Measurements from ENCODE around the gene MGAT4A. TPM values are rescaled to one million over a fixed set of nuclear protein-coding genes. Genes with fewer than 3 reads are reported as not detected.

MGAT4A gene
- total RNA-seq, 4 donors from 2014 or later: 4.2 to 14.1 (median 12.2) TPM

- no peak for ATAC-seq
- no peak overlapping the region for H3K4me3 ChIP-seq
- H3K27ac ChIP-seq: no peak overlapping the region
- in situ Hi-C loops (cut with MboI; ENCODE audit: low sequenced_read_pairs in 4 of 4) (no loop called here), intact Hi-C loops (cut with DNase I; ENCODE audit: low total_unique reads) (no loop called here)
- TF ChIP-seq CTCF (IDR thresholded peaks at IDR 0.05 in 4 of 5, conservative IDR thresholded peaks at IDR 0.05 in 1 of 5) (no peak), POLR2A (IDR thresholded peaks at IDR 0.05) (no peak)
- no peaks in the 10 kb centered on the region for H3K9me3 ChIP-seq
- no peaks in the 10 kb centered on the region for H3K27me3 ChIP-seq
- no peak for DNase-seq
- no peaks in the 10 kb centered on the region for H3K36me3 ChIP-seq
- peaks cover 25 to 30% of the 10 kb centered on the region in 2 donors for H3K4me1 ChIP-seq
These were observed 33.1 kb downstream of the MGAT4A start for GRCh38 chr2:98697651-98698337.

DNA sequence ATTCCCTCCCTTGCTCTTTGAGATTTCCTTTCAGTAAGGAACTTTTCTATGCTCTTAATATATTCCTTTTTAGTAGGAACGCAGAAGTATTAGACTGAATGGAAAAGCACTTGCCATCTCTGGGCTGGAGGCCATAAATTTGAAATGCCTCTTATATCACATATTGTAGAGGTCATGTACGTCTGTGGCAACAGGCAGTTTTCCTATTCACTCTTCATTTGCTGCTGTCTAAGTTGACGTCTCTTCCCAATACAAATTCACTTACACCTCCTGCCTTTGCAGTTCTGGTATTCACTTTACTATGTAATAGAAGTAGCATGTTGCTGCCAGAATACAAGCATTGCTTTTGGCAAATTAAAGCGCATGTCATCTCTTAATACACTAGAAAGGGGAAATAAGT lies 34.7 kb downstream of the MGAT4A start:
- Histone ChIP-seq H3K4me3 (no peak overlapping the region), H3K36me3 (no peaks in the 10 kb centered on the region), H3K27ac (no peak overlapping the region), H3K9me3 (no peaks in the 10 kb centered on the region), H3K27me3 (no peaks in the 10 kb centered on the region), H3K4me1 (peaks cover 9 to 14% of the 10 kb centered on the region in 2 donors)
- no peak for DNase-seq
- in situ Hi-C loops (cut with MboI; ENCODE audit: low sequenced_read_pairs in 4 of 4): no loop called here
- intact Hi-C loops (cut with DNase I; ENCODE audit: low total_unique reads): no loop called here
- ATAC-seq: no peak
- TF ChIP-seq CTCF (IDR thresholded peaks at IDR 0.05 in 4 of 5, conservative IDR thresholded peaks at IDR 0.05 in 1 of 5) (no peak), POLR2A (IDR thresholded peaks at IDR 0.05) (no peak)

- ATAC-seq (no peak), DNase-seq (no peak)
- Histone ChIP-seq H3K4me1 (peaks cover 0 to 6% of the 10 kb centered on the region in 2 donors), H3K36me3 (no peaks in the 10 kb centered on the region), H3K9me3 (no peaks in the 10 kb centered on the region), H3K27ac (no peak overlapping the region), H3K4me3 (no peak overlapping the region), H3K27me3 (no peaks in the 10 kb centered on the region)
- TF ChIP-seq POLR2A (IDR thresholded peaks at IDR 0.05) (no peak), CTCF (IDR thresholded peaks at IDR 0.05 in 4 of 5, conservative IDR thresholded peaks at IDR 0.05 in 1 of 5) (no peak)
- intact Hi-C loops (cut with DNase I; ENCODE audit: low total_unique reads) (no loop called here), in situ Hi-C loops (cut with MboI; ENCODE audit: low sequenced_read_pairs in 4 of 4) (no loop called here)
These were observed 35.7 kb downstream of the MGAT4A start for GRCh38 chr2:98695255-98695654.

DNA sequence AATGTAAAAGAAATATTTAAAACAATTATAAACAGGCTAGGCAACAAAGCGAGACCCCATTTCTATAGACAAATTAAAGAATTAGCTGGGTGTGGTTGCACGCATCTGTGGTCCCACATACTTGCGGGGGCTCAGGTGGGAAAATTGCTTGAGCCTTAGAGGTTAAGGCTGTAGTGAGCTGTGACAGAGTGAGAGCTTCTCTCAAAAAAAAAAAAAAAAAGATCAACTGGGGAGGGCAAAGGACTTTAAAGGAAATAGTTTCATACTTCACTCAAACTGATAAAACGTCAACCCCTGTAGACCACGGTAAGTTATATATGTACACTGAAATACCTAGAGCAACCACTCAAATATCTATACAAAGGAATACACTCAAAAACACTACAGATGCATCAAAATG lies 37.5 kb downstream of the MGAT4A start:
- no peak for ATAC-seq
- no peak overlapping the region for H3K27ac ChIP-seq
- in situ Hi-C loops (cut with MboI; ENCODE audit: low sequenced_read_pairs in 4 of 4) (no loop called here), intact Hi-C loops (cut with DNase I; ENCODE audit: low total_unique reads) (no loop called here)
- no peak overlapping the region for H3K4me3 ChIP-seq
- DNase-seq: no peak
- no peaks in the 10 kb centered on the region for H3K36me3 ChIP-seq
- peaks cover 0 to 6% of the 10 kb centered on the region in 2 donors for H3K4me1 ChIP-seq
- H3K9me3 ChIP-seq: no peaks in the 10 kb centered on the region
- TF ChIP-seq POLR2A (IDR thresholded peaks at IDR 0.05) (no peak), CTCF (IDR thresholded peaks at IDR 0.05 in 4 of 5, conservative IDR thresholded peaks at IDR 0.05 in 1 of 5) (no peak)
- no peaks in the 10 kb centered on the region for H3K27me3 ChIP-seq

Measured in gastrocnemius medialis (tissue), 4 donors.